H9 (cell line): ENCODE results near the gene SRSF2. TPM values are rescaled to one million over a fixed set of nuclear protein-coding genes. Genes with fewer than 3 reads are reported as not detected.

Source experiments
- DNase-seq: peaks from one replicate; pipeline ENCODE4 v3.0.0-alpha.2; 2017
- H2AFZ ChIP-seq: one replicate; pipeline ENCODE4 v1.6.1; 2013; ENCODE audit warnings: mild to moderate bottlenecking, low read length, control low read depth, moderate library complexity
- H2AK5ac ChIP-seq: 2 replicates; pipeline ENCODE4 v1.6.1; 2013; ENCODE audit warnings: low read length, control low read depth, mixed read lengths; ENCODE audit not compliant: insufficient read length
- H2BK120ac ChIP-seq: one replicate; pipeline ENCODE4 v1.6.1; 2013; ENCODE audit warnings: low read depth, mild to moderate bottlenecking, low read length, control low read depth, inconsistent platforms; ENCODE audit not compliant: poor library complexity, severe bottlenecking
- H2BK12ac ChIP-seq: 2 replicates; pipeline ENCODE4 v1.6.1; 2013; ENCODE audit warnings: low read length, control low read depth, mixed read lengths, low read depth; ENCODE audit not compliant: insufficient read length
- H2BK15ac ChIP-seq: 2 replicates; pipeline ENCODE4 v1.6.1; 2013; ENCODE audit warnings: low read depth, low read length, control low read depth
- H2BK20ac ChIP-seq: one replicate; pipeline ENCODE4 v1.6.1; 2013; ENCODE audit warnings: low read depth, mild to moderate bottlenecking, low read length, control low read depth, inconsistent platforms; ENCODE audit not compliant: poor library complexity, severe bottlenecking
- H2BK5ac ChIP-seq: 2 replicates; pipeline ENCODE4 v1.6.1; 2013; ENCODE audit warnings: low read length, control low read depth, mixed read lengths; ENCODE audit not compliant: insufficient read length
- H3K14ac ChIP-seq: 2 replicates; pipeline ENCODE4 v1.6.1; 2013; ENCODE audit warnings: low read length, control low read depth; ENCODE audit not compliant: insufficient read depth
- H3K18ac ChIP-seq: 2 replicates; pipeline ENCODE4 v1.6.1; 2013; ENCODE audit warnings: low read depth, mild to moderate bottlenecking, mixed read lengths, low read length, control low read depth; ENCODE audit not compliant: insufficient read length
- H3K23ac ChIP-seq: 2 replicates; pipeline ENCODE4 v1.6.1; 2013; ENCODE audit warnings: low read length, control low read depth, mixed read lengths, low read depth; ENCODE audit not compliant: insufficient read length
- H3K23me2 ChIP-seq: 2 replicates; pipeline ENCODE4 v1.6.1; 2013; ENCODE audit warnings: low read depth, mild to moderate bottlenecking, mixed read lengths, low read length, control low read depth; ENCODE audit not compliant: insufficient read length, poor library complexity, severe bottlenecking
- H3K27ac ChIP-seq: 2 replicates; pipeline ENCODE4 v1.5.1; 2013; ENCODE audit warnings: low read length, control low read depth, mixed read lengths, low read depth; ENCODE audit not compliant: insufficient read length
- H3K27me3 ChIP-seq: 2 replicates; pipeline ENCODE4 v1.6.1; 2013; ENCODE audit warnings: low read length, control low read depth, inconsistent platforms; ENCODE audit not compliant: insufficient read depth
- H3K4ac ChIP-seq: 2 replicates; pipeline ENCODE4 v1.6.1; 2013; ENCODE audit warnings: low read depth, mild to moderate bottlenecking, control low read depth, inconsistent platforms, low read length, moderate library complexity
- H3K4me1 ChIP-seq: 2 replicates; pipeline ENCODE4 v1.6.1; 2013; ENCODE audit warnings: low read length, control low read depth, inconsistent platforms; ENCODE audit not compliant: insufficient read depth
- H3K4me2 ChIP-seq: 2 replicates; pipeline ENCODE4 v1.6.1; 2013; ENCODE audit warnings: low read length, control low read depth, mixed read lengths; ENCODE audit not compliant: insufficient read length, insufficient read depth
- H3K56ac ChIP-seq: 2 replicates; pipeline ENCODE4 v1.6.1; 2013; ENCODE audit warnings: low read depth, mild to moderate bottlenecking, mixed read lengths, low read length, control low read depth; ENCODE audit not compliant: insufficient read length
- H3K79me1 ChIP-seq: 2 replicates; pipeline ENCODE4 v1.6.1; 2013; ENCODE audit warnings: low read depth, mild to moderate bottlenecking, moderate library complexity, low read length, control low read depth, inconsistent platforms; ENCODE audit not compliant: insufficient read depth, poor library complexity, severe bottlenecking
- H3K79me2 ChIP-seq: 2 replicates; pipeline ENCODE4 v1.6.1; 2013; ENCODE audit warnings: low read length, control low read depth, inconsistent platforms; ENCODE audit not compliant: insufficient read depth
- H3K9ac ChIP-seq: 2 replicates; pipeline ENCODE4 v1.6.1; 2013; ENCODE audit warnings: low read length, control low read depth, mixed read lengths; ENCODE audit not compliant: insufficient read length; ENCODE audit errors: extremely low read depth
- H3K9me3 ChIP-seq: one replicate; pipeline ENCODE4 v1.6.1; 2013; ENCODE audit warnings: low read depth, low read length, inconsistent platforms; ENCODE audit not compliant: control insufficient read depth
- H3T11ph ChIP-seq: one replicate; pipeline ENCODE4 v1.6.1; 2013; ENCODE audit warnings: mild to moderate bottlenecking, low read length, control low read depth, inconsistent platforms
- H4K20me1 ChIP-seq: one replicate; pipeline ENCODE4 v1.6.1; 2013; ENCODE audit not compliant: control insufficient read depth, insufficient read length, insufficient read depth
- H4K5ac ChIP-seq: 2 replicates; pipeline ENCODE4 v1.6.1; 2013; ENCODE audit warnings: low read depth, mild to moderate bottlenecking, mixed read lengths, low read length, control low read depth; ENCODE audit not compliant: insufficient read length
- H4K8ac ChIP-seq: replicated peaks from 2 replicates; pipeline ENCODE4 v1.6.1; 2013; ENCODE audit warnings: low read length, control low read depth, mixed read lengths, low read depth; ENCODE audit not compliant: insufficient read length
- H4K91ac ChIP-seq: 2 replicates; pipeline ENCODE4 v1.6.1; 2013; ENCODE audit warnings: low read depth, mild to moderate bottlenecking, moderate library complexity, mixed read lengths, low read length, control low read depth; ENCODE audit not compliant: insufficient read length
- H3K27ac Mint-ChIP-seq, 3 experiments: 2 replicates in 2 of 3; 3 replicates in 1 of 3; pipeline ENCODE4 v1.8.0; 2020 to 2021; ENCODE audit warnings: mixed read lengths in 3 of 3, mild to moderate bottlenecking in 1 of 3, moderate library complexity in 1 of 3
- H3K27me3 Mint-ChIP-seq: 2 replicates; pipeline ENCODE4 v1.8.0; 2021; ENCODE audit warnings: low read depth, mild to moderate bottlenecking, moderate library complexity, mixed read lengths
- H3K36me3 Mint-ChIP-seq, 3 experiments: 2 replicates in 2 of 3; 3 replicates in 1 of 3; pipeline ENCODE4 v1.8.0; 2020 to 2021; ENCODE audit warnings: low read depth in 3 of 3, mixed read lengths in 3 of 3; ENCODE audit not compliant: insufficient read depth in 1 of 3
- H3K4me1 Mint-ChIP-seq, 2 experiments: 2 replicates each; pipeline ENCODE4 v1.8.0; 2020; ENCODE audit warnings: mixed read lengths in 2 of 2
- H3K4me3 Mint-ChIP-seq, 2 experiments: 2 replicates in 1 of 2; 3 replicates in 1 of 2; pipeline ENCODE4 v1.8.0; 2020 to 2021; ENCODE audit warnings: mild to moderate bottlenecking in 2 of 2, mixed read lengths in 2 of 2, moderate library complexity in 1 of 2
- H3K9me3 Mint-ChIP-seq, 2 experiments: 2 replicates in 1 of 2; 3 replicates in 1 of 2; pipeline ENCODE4 v1.8.0; 2020; ENCODE audit warnings: mild to moderate bottlenecking in 2 of 2, mixed read lengths in 2 of 2, moderate library complexity in 1 of 2
- CTCF ChIP-seq: fragments of 200-600 bp; sonication (generic); conservative IDR thresholded peaks from 3 replicates; pipeline ENCODE4 v1.8.0; 2021; ENCODE audit warnings: antibody characterized with exemption, mild to moderate bottlenecking
- WGBS: extraction: QIAGEN DNeasy Blood & Tissue Kit; methylation state at CpG from one replicate; pipeline ENCODE4 v1.1.7; 2013; ENCODE audit warnings: missing lambda C conversion rate, low lambda C conversion rate, mixed read lengths; ENCODE audit not compliant: insufficient read length; ENCODE audit errors: extremely low coverage; 5-methylcytosine and 5-hydroxymethylcytosine counted together
- total RNA-seq: library from RNA; stranded (reverse); gene quantifications from 2 replicates; pipeline ENCODE4 v1.2.1, GENCODE V29; 2021

The SRSF2 gene
- total RNA-seq, 1 experiment from 2014 or later = 578 TPM

DNA sequence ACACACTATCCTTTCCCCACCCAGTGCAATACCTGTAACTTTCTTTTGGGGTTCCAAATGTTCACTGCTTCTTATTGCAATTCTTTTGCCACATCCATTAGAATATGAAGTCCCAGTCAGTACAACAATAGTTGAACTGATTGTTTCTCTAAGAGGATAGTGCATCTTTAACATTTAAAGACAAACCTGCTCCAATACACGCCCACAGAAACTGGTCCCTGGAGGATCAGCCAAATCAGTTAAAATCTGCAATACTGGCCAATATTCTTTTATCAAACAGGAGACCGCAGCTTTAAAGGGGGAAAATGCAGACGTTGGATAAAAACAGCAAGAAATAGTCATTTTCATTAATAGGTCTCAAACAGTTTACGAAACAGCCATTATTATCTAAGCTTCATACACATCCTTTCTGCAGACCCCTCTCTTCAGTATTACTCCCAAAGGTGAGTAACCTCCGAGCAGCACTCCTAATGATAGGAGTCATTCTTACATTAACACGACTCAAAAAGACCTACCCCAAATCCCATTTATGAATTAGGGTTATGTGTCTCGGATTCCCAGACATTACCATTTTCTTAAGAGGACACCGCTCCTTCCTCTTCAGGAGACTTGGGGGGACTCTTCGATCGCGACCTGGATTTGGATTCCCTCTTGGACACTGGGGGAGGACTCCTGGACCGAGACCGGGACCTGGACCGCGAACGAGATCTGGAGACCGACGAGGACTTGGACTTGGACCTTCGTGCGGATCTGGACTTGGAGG, 1.4 kb downstream of the SRSF2 start:
- Histone ChIP-seq H2BK20ac (no peak overlapping the region), H3K4ac (no peak overlapping the region), H3K56ac (no peak overlapping the region), H3K23me2 (no peaks in the 10 kb centered on the region), H3K23ac (peak overlapping the region; percentile 20), H3K4me2 (peak overlapping the region; percentile 71), H3K27me3 (no peaks in the 10 kb centered on the region), H3K79me2 (peaks cover 17% of the 10 kb centered on the region; the same call in 1 of the 2 replicates), H3K79me1 (no peaks in the 10 kb centered on the region), H2BK15ac (no peak overlapping the region), H3K4me1 (no peaks in the 10 kb centered on the region), H3K18ac (peak overlapping the region; percentile 86), H2AFZ (no peak overlapping the region), H2AK5ac (no peak overlapping the region), H2BK120ac (no peak overlapping the region), H3T11ph (no peak overlapping the region), H4K5ac (peak overlapping the region; percentile 37), H3K14ac (peak overlapping the region; percentile 98), H2BK12ac (peak overlapping the region; percentile 68), H3K27ac (peak overlapping the region; percentile 34), H4K20me1 (no peaks in the 10 kb centered on the region), H4K91ac (no peak overlapping the region), H4K8ac (no peak overlapping the region), H3K9me3 (no peaks in the 10 kb centered on the region), H3K9ac (peak overlapping the region; percentile 96), H2BK5ac (no peak overlapping the region)
- no peak for TF ChIP-seq CTCF
- Mint-ChIP-seq H3K27ac (peak overlapping the region; percentile 98 to 99 (median 98)), H3K4me1 (peaks cover 29 to 34% of the 10 kb centered on the region in 2 experiments), H3K27me3 (peaks cover 2% of the 10 kb centered on the region), H3K36me3 (peaks cover 33 to 53% (median 39%) of the 10 kb centered on the region in 3 experiments), H3K4me3 (peak overlapping the region; percentile 99 to 100), H3K9me3 (peaks cover 3 to 7% of the 10 kb centered on the region in 2 experiments; a peak in 2 of 5 replicates)
- no peak for DNase-seq
- no CpG with 5 or more reads among the region's 20 CpGs for WGBS
